ENCODE results near the gene SUGCT. TPM values are rescaled to one million over a fixed set of nuclear protein-coding genes. Genes with fewer than 3 reads are reported as not detected.
"Not testable (repeated sequence)": the region's sequence is repeated elsewhere in the genome, so short reads cannot be mapped to it uniquely, and the experiment has no call there.

The SUGCT gene
- total RNA-seq, 1 experiment from 2014 or later: 5.4 TPM

GRCh38 chr7:40623863-40624262 is 489.1 kb downstream of the SUGCT start:
- no peak overlapping the region for H2BK5ac ChIP-seq (ENCODE audit: insufficient read length, low read length)
- H4K5ac ChIP-seq (ENCODE audit: insufficient read length, low read depth, low read length): no peak overlapping the region
- H3K27ac Mint-ChIP-seq: no peak overlapping the region; a peak in 1 of 7 replicates
- no peaks in the 10 kb centered on the region for H3K27me3 Mint-ChIP-seq (ENCODE audit: low read depth)
- H3K14ac ChIP-seq (ENCODE audit: insufficient read depth, low read length): no peak overlapping the region
- no peak overlapping the region for H3K9ac ChIP-seq (ENCODE audit: extremely low read depth, insufficient read length, low read length)
- no peak overlapping the region for H3K4ac ChIP-seq (ENCODE audit: low read depth, low read length)
- H2BK12ac ChIP-seq (ENCODE audit: insufficient read length, low read depth, low read length): no peak overlapping the region
- H2BK15ac ChIP-seq (ENCODE audit: low read depth, low read length): no peak overlapping the region
- no peaks in the 10 kb centered on the region for H3K36me3 Mint-ChIP-seq (ENCODE audit: insufficient read depth in 1 of 3, low read depth in 3 of 3)
- no peak overlapping the region for H3K18ac ChIP-seq (ENCODE audit: insufficient read length, low read depth, low read length)
- H2BK120ac ChIP-seq (ENCODE audit: low read depth, low read length, poor library complexity, severe bottlenecking): no peak overlapping the region
- H3K27me3 ChIP-seq (ENCODE audit: insufficient read depth, low read length): no peaks in the 10 kb centered on the region
- no peak for DNase-seq
- H3K4me3 Mint-ChIP-seq: no peak overlapping the region
- H4K8ac ChIP-seq (replicated peaks; ENCODE audit: insufficient read length, low read depth, low read length): no peak overlapping the region
- no peak overlapping the region for H3T11ph ChIP-seq (ENCODE audit: low read length)
- no peak overlapping the region for H3K27ac ChIP-seq (ENCODE audit: insufficient read length, low read depth, low read length)
- no peaks in the 10 kb centered on the region for H3K4me1 ChIP-seq (ENCODE audit: insufficient read depth, low read length)
- H3K9me3 Mint-ChIP-seq: no peaks in the 10 kb centered on the region
- no peaks in the 10 kb centered on the region for H3K4me1 Mint-ChIP-seq
- no peak overlapping the region for H2AK5ac ChIP-seq (ENCODE audit: insufficient read length, low read length)
- H2AFZ ChIP-seq (ENCODE audit: low read length): no peak overlapping the region
- H3K79me1 ChIP-seq (ENCODE audit: insufficient read depth, low read depth, low read length, poor library complexity, severe bottlenecking): no peaks in the 10 kb centered on the region
- no peak overlapping the region for H3K56ac ChIP-seq (ENCODE audit: insufficient read length, low read depth, low read length)
- H3K79me2 ChIP-seq (ENCODE audit: insufficient read depth, low read length): no peaks in the 10 kb centered on the region
- no peaks in the 10 kb centered on the region for H4K20me1 ChIP-seq (ENCODE audit: control insufficient read depth, insufficient read depth, insufficient read length)
- WGBS (ENCODE audit: extremely low coverage, insufficient read length, low lambda C conversion rate): no CpG with 5 or more reads among the region's 2 CpGs
- no peaks in the 10 kb centered on the region for H3K9me3 ChIP-seq (ENCODE audit: control insufficient read depth, low read depth, low read length)
- no peak for TF ChIP-seq CTCF (conservative IDR thresholded peaks at IDR 0.05)
- H3K23me2 ChIP-seq (ENCODE audit: insufficient read length, low read depth, low read length, poor library complexity, severe bottlenecking): no peaks in the 10 kb centered on the region
- no peak overlapping the region for H2BK20ac ChIP-seq (ENCODE audit: low read depth, low read length, poor library complexity, severe bottlenecking)
- H3K23ac ChIP-seq (ENCODE audit: insufficient read length, low read depth, low read length): no peak overlapping the region
- no peak overlapping the region for H3K4me2 ChIP-seq (ENCODE audit: insufficient read depth, insufficient read length, low read length)
- no peak overlapping the region for H4K91ac ChIP-seq (ENCODE audit: insufficient read length, low read depth, low read length)

- H4K5ac ChIP-seq (ENCODE audit: insufficient read length, low read depth, low read length); H3K27ac ChIP-seq (ENCODE audit: insufficient read length, low read depth, low read length); H3K36me3 Mint-ChIP-seq (ENCODE audit: insufficient read depth in 1 of 3, low read depth in 3 of 3); H3K27me3 Mint-ChIP-seq (ENCODE audit: low read depth); H2BK20ac ChIP-seq (ENCODE audit: low read depth, low read length, poor library complexity, severe bottlenecking); H3K9me3 ChIP-seq (ENCODE audit: control insufficient read depth, low read depth, low read length); H4K20me1 ChIP-seq (ENCODE audit: control insufficient read depth, insufficient read depth, insufficient read length); H2AFZ ChIP-seq (ENCODE audit: low read length); H2BK15ac ChIP-seq (ENCODE audit: low read depth, low read length); H3K9me3 Mint-ChIP-seq; H3K79me1 ChIP-seq (ENCODE audit: insufficient read depth, low read depth, low read length, poor library complexity, severe bottlenecking); H3K23me2 ChIP-seq (ENCODE audit: insufficient read length, low read depth, low read length, poor library complexity, severe bottlenecking); DNase-seq; H3K9ac ChIP-seq (ENCODE audit: extremely low read depth, insufficient read length, low read length); H3K18ac ChIP-seq (ENCODE audit: insufficient read length, low read depth, low read length); H2BK120ac ChIP-seq (ENCODE audit: low read depth, low read length, poor library complexity, severe bottlenecking); H3T11ph ChIP-seq (ENCODE audit: low read length); H3K23ac ChIP-seq (ENCODE audit: insufficient read length, low read depth, low read length); H3K4me1 Mint-ChIP-seq; H3K56ac ChIP-seq (ENCODE audit: insufficient read length, low read depth, low read length); H3K27ac Mint-ChIP-seq; H2AK5ac ChIP-seq (ENCODE audit: insufficient read length, low read length); H4K91ac ChIP-seq (ENCODE audit: insufficient read length, low read depth, low read length); H3K4ac ChIP-seq (ENCODE audit: low read depth, low read length); H3K4me3 Mint-ChIP-seq; H3K4me1 ChIP-seq (ENCODE audit: insufficient read depth, low read length); H3K14ac ChIP-seq (ENCODE audit: insufficient read depth, low read length); H3K27me3 ChIP-seq (ENCODE audit: insufficient read depth, low read length); H3K79me2 ChIP-seq (ENCODE audit: insufficient read depth, low read length); H3K4me2 ChIP-seq (ENCODE audit: insufficient read depth, insufficient read length, low read length); H4K8ac ChIP-seq (replicated peaks; ENCODE audit: insufficient read length, low read depth, low read length); H2BK5ac ChIP-seq (ENCODE audit: insufficient read length, low read length); H2BK12ac ChIP-seq (ENCODE audit: insufficient read length, low read depth, low read length): not testable (repeated sequence)
- WGBS (ENCODE audit: extremely low coverage, insufficient read length, low lambda C conversion rate): no CpG with 5 or more reads among the region's 1 CpG
Measured at GRCh38 chr7:40627361-40627760, 492.6 kb downstream of the SUGCT start.
